Mucosa of gallbladder (tissue), 1 donor: ENCODE results near the gene CR2. TPM values are rescaled to one million over a fixed set of nuclear protein-coding genes. Genes with fewer than 3 reads are reported as not detected.
"Not testable (repeated sequence)": the region's sequence is repeated elsewhere in the genome, so short reads cannot be mapped to it uniquely, and the experiment has no call there.

Source experiments
- DNase-seq: peaks from one replicate; pipeline ENCODE4 v3.0.0-alpha.2; 2020; ENCODE audit warnings: low spot score
- total RNA-seq: library from RNA; stranded (reverse); gene quantifications from one replicate; pipeline ENCODE4 v1.2.1, GENCODE V29; 2021
- donor health status: DM: no; HTN: no; CAD: no.

The CR2 gene
- 0.32 TPM for total RNA-seq

- peak; percentile 22 for DNase-seq
These were observed at the start of gene CR2 for GRCh38 chr1:207454046-207454964. Gene CR2, plus strand, starts transcription at chr1:207454328. Its CDS starts 91 bp downstream, at chr1:207454419.

GRCh38 chr1:207404849-207405525 is 49.1 kb upstream of the CR2 start:
- DNase-seq: no peak

- DNase-seq: no peak
These were observed 48.3 kb upstream of the CR2 start for GRCh38 chr1:207405814-207406213.

- no peak for DNase-seq
These were observed 46.4 kb upstream of the CR2 start for GRCh38 chr1:207407655-207408260.

GRCh38 chr1:207412845-207413244 is 41.3 kb upstream of the CR2 start:
- DNase-seq: no peak

- DNase-seq: no peak
These were observed 39.5 kb upstream of the CR2 start for GRCh38 chr1:207414606-207415108.

- no peak for DNase-seq
These were observed 37.1 kb upstream of the CR2 start for GRCh38 chr1:207417076-207417475.

- no peak for DNase-seq
These were observed 35.8 kb upstream of the CR2 start for GRCh38 chr1:207418351-207418750.

GRCh38 chr1:207420109-207420508 is 34.0 kb upstream of the CR2 start:
- no peak for DNase-seq

GRCh38 chr1:207421078-207421477 is 33.0 kb upstream of the CR2 start:
- DNase-seq: no peak

- DNase-seq: no peak
These were observed 30.4 kb upstream of the CR2 start for GRCh38 chr1:207423560-207424292.

GRCh38 chr1:207424570-207425131 is 29.5 kb upstream of the CR2 start:
- DNase-seq: no peak

- DNase-seq: no peak
These were observed 26.1 kb upstream of the CR2 start for GRCh38 chr1:207427832-207428585.

GRCh38 chr1:207428783-207429182 is 25.3 kb upstream of the CR2 start:
- DNase-seq: no peak

GRCh38 chr1:207429963-207430362 is 24.2 kb upstream of the CR2 start:
- no peak for DNase-seq

- no peak for DNase-seq
These were observed 23.5 kb upstream of the CR2 start for GRCh38 chr1:207430602-207431001.

GRCh38 chr1:207431508-207431907 is 22.6 kb upstream of the CR2 start:
- DNase-seq: no peak

- no peak for DNase-seq
These were observed 20.7 kb upstream of the CR2 start for GRCh38 chr1:207433435-207433834.

GRCh38 chr1:207436746-207437145 is 17.4 kb upstream of the CR2 start:
- not testable (repeated sequence) for DNase-seq

GRCh38 chr1:207440626-207441025 is 13.5 kb upstream of the CR2 start:
- no peak for DNase-seq
